Gastrocnemius medialis (tissue), 4 donors: ENCODE data around the gene CRTAC1. TPM values are rescaled to one million over a fixed set of nuclear protein-coding genes. Genes with fewer than 3 reads are reported as not detected.

Experiments used
- ATAC-seq, 2 donors: fragments of 150-250 bp; one replicate each; pipeline ENCODE4 v1.9.1; 2016
- DNase-seq, 2 donors: peaks; one replicate each; pipeline ENCODE4 v3.0.0-alpha.2; 2019
- H3K27ac ChIP-seq, 4 donors: fragments of 200-600 bp; sonication (generic); 1 replicate in 1 of 4; 2 replicates in 3 of 4; pipeline ENCODE4 v1.5.1; 2016 to 2018; ENCODE audit warnings: mild to moderate bottlenecking in 2 of 4, moderate library complexity in 1 of 4
- H3K27me3 ChIP-seq, 3 donors: fragments of 200-600 bp; sonication (generic) in 2 of 3; 1 replicate in 1 of 3; 2 replicates in 2 of 3; pipeline versions ENCODE4 v1.5.1 to v1.6.0; 2016 to 2019; ENCODE audit warnings: mild to moderate bottlenecking in 1 of 3, moderate library complexity in 1 of 3
- H3K36me3 ChIP-seq, 2 donors: fragments of 200-600 bp; sonication (generic) in 1 of 2; one replicate each; pipeline ENCODE4 v1.5.1; 2017 to 2018
- H3K4me1 ChIP-seq, 2 donors: fragments of 200-600 bp; sonication (generic) in 1 of 2; one replicate each; pipeline ENCODE4 v1.5.1; 2016 to 2017; ENCODE audit warnings: mild to moderate bottlenecking in 2 of 2
- H3K4me3 ChIP-seq, 4 donors: fragments of 200-600 bp; sonication (generic) in 3 of 4; 1 replicate in 1 of 4; 2 replicates in 3 of 4; pipeline ENCODE4 v1.5.1; 2016 to 2019; ENCODE audit warnings: mild to moderate bottlenecking in 2 of 4
- H3K9me3 ChIP-seq, 3 donors: fragments of 200-600 bp; sonication (generic) in 2 of 3; 1 replicate in 1 of 3; 2 replicates in 2 of 3; pipeline ENCODE4 v1.5.1; 2016 to 2019
- CTCF ChIP-seq, 5 experiments: fragments of 450-650 bp in 3 of 5; fragments of 200-600 bp in 2 of 5; sonication (generic) in 2 of 5; IDR thresholded peaks in 4 of 5; conservative IDR thresholded peaks in 1 of 5; 1 replicate in 4 of 5; 2 replicates in 1 of 5; pipeline ENCODE4 v1.5.1; 2016 to 2019; ENCODE audit warnings: antibody characterized with exemption in 5 of 5, mild to moderate bottlenecking in 3 of 5, moderate library complexity in 3 of 5
- POLR2A ChIP-seq, 2 donors: fragments of 450-650 bp; IDR thresholded peaks; one replicate each; pipeline ENCODE4 v1.6.1; 2017; ENCODE audit warnings: antibody characterized with exemption in 2 of 2, mild to moderate bottlenecking in 2 of 2, moderate library complexity in 2 of 2
- in situ Hi-C, 4 donors: fragments of 200-750 bp; cut with MboI; loops; one replicate each; pipeline versions ENCODE4 v1.15.0 to v1.8.0; 2017; ENCODE audit warnings: low sequenced_read_pairs in 4 of 4
- intact Hi-C: fragments of 100-400 bp; cut with DNase I; formaldehyde crosslinking; loops from one replicate; pipeline ENCODE4 v1.15.1; 2023; ENCODE audit warnings: low total_unique reads
- total RNA-seq, 4 donors: library from RNA; depleted of rRNA; stranded (reverse); fragments of >200 nt; gene quantifications; one replicate each; pipeline versions ENCODE4 v1.1.0 to v1.2.3, GENCODE V29; 2016

CRTAC1 gene
- total RNA-seq, 4 donors from 2014 or later: 0.16 to 3.9 (median 0.56) TPM; not detected in 1

GRCh38 chr10:98028168-98028770 lies 2.2 kb downstream of the CRTAC1 start:
- intact Hi-C loops: no loop called here
- no peaks in the 10 kb centered on the region for H3K9me3 ChIP-seq
- in situ Hi-C loops: loop anchor here in 2 of 4 donors (25.0 kb wide), 2 partner anchors 241 to 266 kb away; partner anchors contain the start of gene SFRP5 (in 1 of the 2)
- no peak overlapping the region for H3K27ac ChIP-seq
- peak in 1 of 2 donors; percentile 20 for DNase-seq
- peaks cover 38 to 47% (median 47%) of the 10 kb centered on the region in 3 donors for H3K27me3 ChIP-seq
- no peak overlapping the region for H3K4me3 ChIP-seq
- ATAC-seq: peak; percentile 34 to 61
- TF ChIP-seq CTCF (IDR thresholded peaks at IDR 0.05 in 4 of 5, conservative IDR thresholded peaks at IDR 0.05 in 1 of 5) (peak; percentile 30 to 68 (median 52)), POLR2A (IDR thresholded peaks at IDR 0.05) (no peak)
- H3K36me3 ChIP-seq: no peaks in the 10 kb centered on the region
- H3K4me1 ChIP-seq: peaks cover 5 to 9% of the 10 kb centered on the region in 2 donors

DNA sequence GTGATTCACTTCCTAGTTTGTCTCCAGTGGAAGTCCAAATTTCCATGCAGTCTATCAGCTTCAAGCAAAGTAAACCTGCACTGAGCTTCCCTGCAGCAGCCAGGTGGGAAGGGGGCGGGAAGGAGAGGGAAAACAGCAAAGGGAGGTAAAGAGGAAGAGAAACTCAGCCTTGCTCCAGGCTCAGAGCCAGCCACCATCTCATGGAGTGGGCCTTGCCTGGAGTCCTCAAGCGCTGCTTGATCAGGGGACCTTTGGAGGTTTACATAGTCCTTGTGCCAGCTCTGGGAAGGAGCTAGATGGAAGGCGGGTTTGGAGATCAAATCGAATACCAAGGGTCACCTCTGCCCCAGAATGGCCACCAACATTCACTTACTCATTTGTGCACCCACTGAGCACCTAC lies 7.4 kb downstream of the CRTAC1 start:
- no peaks in the 10 kb centered on the region for H3K4me1 ChIP-seq
- H3K27ac ChIP-seq: no peak overlapping the region
- H3K4me3 ChIP-seq: no peak overlapping the region
- intact Hi-C loops: no loop called here
- H3K36me3 ChIP-seq: no peaks in the 10 kb centered on the region
- peaks cover 7 to 26% (median 15%) of the 10 kb centered on the region in 3 donors for H3K27me3 ChIP-seq
- H3K9me3 ChIP-seq: no peaks in the 10 kb centered on the region
- in situ Hi-C loops: no loop called here
- ATAC-seq (no peak), DNase-seq (no peak)
- TF ChIP-seq CTCF (IDR thresholded peaks at IDR 0.05 in 4 of 5, conservative IDR thresholded peaks at IDR 0.05 in 1 of 5) (no peak), POLR2A (IDR thresholded peaks at IDR 0.05) (no peak)

DNA sequence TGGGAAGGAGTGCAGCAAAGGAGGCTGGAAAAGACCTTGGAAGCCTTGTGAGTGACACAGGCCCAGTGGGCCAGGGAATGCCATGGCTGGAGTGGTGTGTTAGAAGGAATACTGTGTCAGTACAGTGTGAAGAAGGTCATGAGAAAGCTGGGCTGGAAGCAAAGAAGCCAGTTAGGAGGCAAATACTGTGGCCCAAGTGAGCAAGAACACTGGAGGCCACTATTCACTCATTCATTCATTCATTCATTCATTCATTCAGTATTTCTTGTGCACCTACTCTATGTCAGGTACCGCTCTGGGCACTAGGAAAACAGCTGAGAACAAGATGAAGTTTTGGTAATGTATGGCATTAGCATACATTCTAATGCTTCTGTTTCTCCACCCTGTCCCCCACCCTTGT lies 9.6 kb downstream of the CRTAC1 start:
- Histone ChIP-seq H3K4me1 (no peaks in the 10 kb centered on the region), H3K4me3 (no peak overlapping the region), H3K27ac (no peak overlapping the region), H3K36me3 (no peaks in the 10 kb centered on the region), H3K27me3 (peaks cover 5 to 15% (median 7%) of the 10 kb centered on the region in 3 donors), H3K9me3 (no peaks in the 10 kb centered on the region)
- ATAC-seq (no peak), DNase-seq (no peak)
- no peak for TF ChIP-seq POLR2A (IDR thresholded peaks at IDR 0.05)
- no peak for TF ChIP-seq CTCF (IDR thresholded peaks at IDR 0.05 in 4 of 5, conservative IDR thresholded peaks at IDR 0.05 in 1 of 5)
- in situ Hi-C loops: no loop called here
- intact Hi-C loops: no loop called here

- Histone ChIP-seq H3K27me3 (peaks cover 4 to 11% (median 5%) of the 10 kb centered on the region in 3 donors), H3K27ac (no peak overlapping the region), H3K36me3 (no peaks in the 10 kb centered on the region), H3K4me3 (no peak overlapping the region), H3K9me3 (no peaks in the 10 kb centered on the region), H3K4me1 (no peaks in the 10 kb centered on the region)
- in situ Hi-C loops: no loop called here
- intact Hi-C loops: no loop called here
- no peak for TF ChIP-seq CTCF (IDR thresholded peaks at IDR 0.05 in 4 of 5, conservative IDR thresholded peaks at IDR 0.05 in 1 of 5)
- ATAC-seq: no peak
- DNase-seq: no peak
Observed at GRCh38 chr10:98020254-98020653, 10.2 kb downstream of the CRTAC1 start.

DNA sequence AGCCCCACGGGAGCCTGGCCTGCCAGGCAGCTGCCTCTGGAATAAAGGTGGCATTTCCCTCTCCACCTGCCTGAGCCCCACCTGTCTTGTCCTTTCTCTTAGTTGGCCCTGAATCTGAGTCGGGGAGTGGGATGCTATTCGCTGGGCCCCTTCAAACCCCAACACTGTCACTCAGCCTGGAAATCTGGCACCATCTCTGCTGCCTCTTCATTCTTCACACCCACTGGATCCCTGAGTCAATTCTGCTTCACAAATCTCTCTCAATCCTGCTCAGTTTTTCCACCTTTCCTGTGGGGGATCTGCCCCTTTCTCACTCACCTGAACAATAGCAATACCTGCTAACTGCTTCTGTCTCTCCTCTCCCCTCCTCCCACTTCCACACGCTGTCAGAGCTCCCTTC lies 10.6 kb downstream of the CRTAC1 start:
- Histone ChIP-seq H3K9me3 (no peaks in the 10 kb centered on the region), H3K36me3 (no peaks in the 10 kb centered on the region), H3K4me3 (no peak overlapping the region), H3K27me3 (peaks cover 0 to 11% (median 5%) of the 10 kb centered on the region in 3 donors), H3K27ac (no peak overlapping the region), H3K4me1 (no peaks in the 10 kb centered on the region)
- TF ChIP-seq POLR2A (IDR thresholded peaks at IDR 0.05) (no peak), CTCF (IDR thresholded peaks at IDR 0.05 in 4 of 5, conservative IDR thresholded peaks at IDR 0.05 in 1 of 5) (no peak)
- in situ Hi-C loops: no loop called here
- no peak for ATAC-seq
- DNase-seq: no peak
- intact Hi-C loops: no loop called here
